SK-N-SH treated with all-trans-retinoic acid at 6 μM for 48 hours (cell line): ENCODE data around the gene TNFRSF13B.

Experiments
- GLIS3 ChIP-seq: fragments of 250-450 bp; sonication (Bioruptor Pico); IDR thresholded peaks from 2 replicates; pipeline ENCODE4 v1.5.0; 2020; ENCODE audit warnings: mild to moderate bottlenecking, moderate library complexity
- SNAI2 ChIP-seq: fragments of 250-450 bp; sonication (Bioruptor Pico); IDR thresholded peaks from 2 replicates; pipeline ENCODE4 v1.5.0; 2020; ENCODE audit warnings: mild to moderate bottlenecking, moderate library complexity
- ZFP30 ChIP-seq: fragments of 450-650 bp; formaldehyde crosslinking; IDR thresholded peaks from 2 replicates; pipeline ENCODE4 v1.5.0; 2022; ENCODE audit warnings: mild to moderate bottlenecking, moderate library complexity
- ZNF8 ChIP-seq: fragments of 450-650 bp; formaldehyde crosslinking; IDR thresholded peaks from 2 replicates; pipeline ENCODE4 v1.5.0; 2020; ENCODE audit warnings: mild to moderate bottlenecking, moderate library complexity

DNA sequence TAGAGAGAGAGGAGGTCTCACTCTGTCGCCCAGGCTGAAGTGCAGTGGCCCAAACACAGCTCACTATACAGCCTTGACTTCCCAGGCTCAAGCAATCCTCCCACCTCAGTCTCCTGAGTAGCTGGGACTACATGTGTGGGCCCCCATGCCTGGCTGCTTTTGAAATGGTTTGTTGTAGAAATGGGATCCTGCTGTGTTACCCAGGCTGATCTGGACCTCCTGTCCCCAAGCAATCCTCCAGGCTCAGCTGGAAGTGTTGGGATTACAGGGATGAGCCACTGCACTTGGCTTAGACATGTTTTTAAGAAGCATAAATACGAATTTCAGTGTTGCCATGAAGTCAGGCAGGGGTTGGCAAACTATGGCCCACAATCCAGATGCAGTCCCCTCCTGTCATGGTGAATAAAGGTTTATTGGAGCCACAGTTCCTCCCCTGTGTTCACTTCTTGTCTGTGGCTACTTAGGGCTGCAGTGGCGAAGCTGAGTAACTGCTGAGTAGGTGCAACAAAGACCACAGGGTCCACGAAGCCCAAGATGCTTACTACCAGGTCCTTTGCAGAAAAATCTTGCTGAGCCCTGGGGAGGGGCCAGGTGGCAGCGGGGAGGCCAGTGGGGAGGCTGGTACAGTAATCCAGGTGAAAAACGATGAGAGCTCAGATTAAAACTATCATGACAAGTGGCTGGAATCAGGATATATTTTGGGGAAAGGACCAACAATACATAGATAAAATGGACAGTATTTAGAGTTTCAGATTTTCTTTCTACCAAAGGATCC lies 35.2 kb downstream of the TNFRSF13B start:
- no peak for TF ChIP-seq ZFP30 (CRISPR knock-in tag)
- TF ChIP-seq GLIS3 = no peak
- no peak for TF ChIP-seq ZNF8 (CRISPR knock-in tag)
- TF ChIP-seq SNAI2 (CRISPR knock-in tag) = no peak
